Measurements from ENCODE around the gene IL32. TPM values are rescaled to one million over a fixed set of nuclear protein-coding genes. Genes with fewer than 3 reads are reported as not detected.

The IL32 gene
- total RNA-seq, 2 donors from 2014 or later: 2.0 to 4.0 TPM

GRCh38 chr16:3059041-3059722 lies 6.3 kb upstream of the IL32 start:
- Histone ChIP-seq H3K9ac (ENCODE audit: extremely low read depth, low read length, poor library complexity, severe bottlenecking) (peak overlapping the region; percentile 25), H3K27ac (ENCODE audit: low read depth, low read length) (no peak overlapping the region), H3K27me3 (ENCODE audit: control insufficient read depth, insufficient read depth, low read length, poor library complexity, severe bottlenecking) (peaks cover 4% of the 10 kb centered on the region), H3K4me1 (ENCODE audit: control insufficient read depth, insufficient read depth, low read length) (no peaks in the 10 kb centered on the region), H3K4me3 (ENCODE audit: low read length) (peak overlapping the region; percentile 81), H3K36me3 (ENCODE audit: control insufficient read depth, insufficient read depth, low read length) (no peaks in the 10 kb centered on the region), H3K9me3 (ENCODE audit: control insufficient read depth, low read length) (no peaks in the 10 kb centered on the region)
- H3K9me3 Mint-ChIP-seq: no peaks in the 10 kb centered on the region
- peaks cover 27% of the 10 kb centered on the region for H3K27me3 Mint-ChIP-seq (ENCODE audit: insufficient read depth)
- DNase-seq: peak; percentile 97
- H3K4me3 Mint-ChIP-seq: peak overlapping the region; percentile 72
- peaks cover 9% of the 10 kb centered on the region for H3K36me3 Mint-ChIP-seq (ENCODE audit: low read depth)
- 0 to 1% methylated on average over 18 to 67 of the region's 67 CpGs for WGBS, 2 experiments (ENCODE audit: insufficient coverage in 1 of 2, insufficient read length in 1 of 2)
- peak; percentile 91 for TF ChIP-seq CTCF (conservative IDR thresholded peaks at IDR 0.05)
- peaks cover 7% of the 10 kb centered on the region for H3K4me1 Mint-ChIP-seq
- H3K27ac Mint-ChIP-seq: peak overlapping the region; percentile 94

- no peaks in the 10 kb centered on the region for H3K9me3 Mint-ChIP-seq
- no peak overlapping the region for H3K27ac ChIP-seq (ENCODE audit: low read depth, low read length)
- peak overlapping the region; percentile 94 for H3K27ac Mint-ChIP-seq
- peaks cover 4% of the 10 kb centered on the region for H3K27me3 ChIP-seq (ENCODE audit: control insufficient read depth, insufficient read depth, low read length, poor library complexity, severe bottlenecking)
- H3K9me3 ChIP-seq (ENCODE audit: control insufficient read depth, low read length): no peaks in the 10 kb centered on the region
- H3K27me3 Mint-ChIP-seq (ENCODE audit: insufficient read depth): peaks cover 24% of the 10 kb centered on the region
- WGBS, 2 experiments (ENCODE audit: insufficient coverage in 1 of 2, insufficient read length in 1 of 2): 76 to 84% methylated on average over 5 to 9 of the region's 9 CpGs
- H3K36me3 ChIP-seq (ENCODE audit: control insufficient read depth, insufficient read depth, low read length): no peaks in the 10 kb centered on the region
- peak overlapping the region; percentile 25 for H3K9ac ChIP-seq (ENCODE audit: extremely low read depth, low read length, poor library complexity, severe bottlenecking)
- no peaks in the 10 kb centered on the region for H3K4me1 ChIP-seq (ENCODE audit: control insufficient read depth, insufficient read depth, low read length)
- DNase-seq: no peak
- peaks cover 6% of the 10 kb centered on the region for H3K36me3 Mint-ChIP-seq (ENCODE audit: low read depth)
- peak overlapping the region; percentile 72 for H3K4me3 Mint-ChIP-seq
- peak overlapping the region; percentile 81 for H3K4me3 ChIP-seq (ENCODE audit: low read length)
- no peak for TF ChIP-seq CTCF (conservative IDR thresholded peaks at IDR 0.05)
- peaks cover 7% of the 10 kb centered on the region for H3K4me1 Mint-ChIP-seq
These were observed 5.7 kb upstream of the IL32 start for GRCh38 chr16:3059723-3060242.

- peaks cover 4% of the 10 kb centered on the region for H3K27me3 ChIP-seq (ENCODE audit: control insufficient read depth, insufficient read depth, low read length, poor library complexity, severe bottlenecking)
- no peak for TF ChIP-seq CTCF (conservative IDR thresholded peaks at IDR 0.05)
- no peak overlapping the region for H3K9ac ChIP-seq (ENCODE audit: extremely low read depth, low read length, poor library complexity, severe bottlenecking)
- no peak overlapping the region for H3K27ac ChIP-seq (ENCODE audit: low read depth, low read length)
- WGBS, 2 experiments (ENCODE audit: insufficient coverage in 1 of 2, insufficient read length in 1 of 2): 86 to 91% methylated on average over 8 to 13 of the region's 14 CpGs
- no peaks in the 10 kb centered on the region for H3K4me1 ChIP-seq (ENCODE audit: control insufficient read depth, insufficient read depth, low read length)
- no peak overlapping the region for H3K4me3 ChIP-seq (ENCODE audit: low read length)
- Mint-ChIP-seq H3K27ac (no peak overlapping the region), H3K36me3 (ENCODE audit: low read depth) (peaks cover 1% of the 10 kb centered on the region), H3K9me3 (no peaks in the 10 kb centered on the region), H3K4me3 (peak overlapping the region; percentile 72), H3K4me1 (peaks cover 7% of the 10 kb centered on the region), H3K27me3 (ENCODE audit: insufficient read depth) (peaks cover 23% of the 10 kb centered on the region)
- no peaks in the 10 kb centered on the region for H3K9me3 ChIP-seq (ENCODE audit: control insufficient read depth, low read length)
- DNase-seq: no peak
- H3K36me3 ChIP-seq (ENCODE audit: control insufficient read depth, insufficient read depth, low read length): no peaks in the 10 kb centered on the region
These were observed 4.9 kb upstream of the IL32 start for GRCh38 chr16:3060339-3061127.

Measured in endodermal cell (in vitro differentiated cells).